ENCODE measurements around the gene TMEM271.

Gene TMEM271

DNA sequence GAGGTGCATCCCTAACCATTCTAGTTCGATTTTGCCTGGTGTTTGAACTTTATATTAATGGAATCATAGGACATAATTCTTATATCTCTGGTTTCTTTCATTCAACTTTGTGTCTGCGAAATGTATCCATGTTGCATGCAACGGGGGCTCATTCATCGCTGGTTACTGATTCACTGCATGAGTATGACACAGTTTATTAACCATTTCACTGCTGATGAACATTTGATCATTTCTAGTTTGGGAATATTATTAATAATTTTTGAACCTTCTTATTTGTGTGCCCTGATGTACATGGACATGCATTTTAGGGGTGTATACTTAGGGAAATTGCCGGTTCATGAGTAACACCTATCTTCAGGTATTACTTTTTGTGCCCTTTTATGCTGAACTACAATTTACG, 5.1 kb upstream of the TMEM271 start:
- DNase-seq (ENCODE audit: low spot score), result no peak

DNA sequence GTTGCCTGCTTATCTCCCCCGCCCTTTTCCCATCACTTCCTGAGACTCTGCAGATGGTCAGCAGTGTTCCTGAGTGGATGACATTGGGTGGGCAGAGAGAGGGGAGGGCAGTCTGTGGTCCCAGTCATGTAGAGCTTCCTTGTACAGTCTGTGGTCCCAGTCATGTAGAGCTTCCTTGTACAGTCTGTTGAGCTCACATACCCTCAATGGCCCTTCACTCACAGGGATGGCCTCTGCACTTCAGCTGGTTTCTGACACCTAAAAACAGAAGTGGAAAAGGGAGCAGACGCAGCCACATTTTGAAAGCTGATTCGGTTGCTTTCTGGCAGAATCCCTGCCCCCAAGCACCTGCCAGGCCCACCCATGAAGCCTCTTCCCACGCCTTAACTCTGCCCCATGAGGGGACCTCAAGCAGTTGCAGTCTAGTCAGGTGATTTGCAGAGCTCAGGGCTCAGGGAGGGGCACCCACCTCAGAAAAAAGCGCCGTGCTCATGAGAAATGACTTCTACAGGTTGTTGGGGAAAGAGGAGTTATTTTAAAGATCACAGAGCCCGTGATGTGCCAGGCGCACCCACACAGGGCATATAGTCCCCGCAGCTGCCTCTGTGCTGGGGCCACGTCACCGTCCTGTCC, 3.6 kb upstream of the TMEM271 start:
- no peak for DNase-seq (ENCODE audit: low spot score)

DNA sequence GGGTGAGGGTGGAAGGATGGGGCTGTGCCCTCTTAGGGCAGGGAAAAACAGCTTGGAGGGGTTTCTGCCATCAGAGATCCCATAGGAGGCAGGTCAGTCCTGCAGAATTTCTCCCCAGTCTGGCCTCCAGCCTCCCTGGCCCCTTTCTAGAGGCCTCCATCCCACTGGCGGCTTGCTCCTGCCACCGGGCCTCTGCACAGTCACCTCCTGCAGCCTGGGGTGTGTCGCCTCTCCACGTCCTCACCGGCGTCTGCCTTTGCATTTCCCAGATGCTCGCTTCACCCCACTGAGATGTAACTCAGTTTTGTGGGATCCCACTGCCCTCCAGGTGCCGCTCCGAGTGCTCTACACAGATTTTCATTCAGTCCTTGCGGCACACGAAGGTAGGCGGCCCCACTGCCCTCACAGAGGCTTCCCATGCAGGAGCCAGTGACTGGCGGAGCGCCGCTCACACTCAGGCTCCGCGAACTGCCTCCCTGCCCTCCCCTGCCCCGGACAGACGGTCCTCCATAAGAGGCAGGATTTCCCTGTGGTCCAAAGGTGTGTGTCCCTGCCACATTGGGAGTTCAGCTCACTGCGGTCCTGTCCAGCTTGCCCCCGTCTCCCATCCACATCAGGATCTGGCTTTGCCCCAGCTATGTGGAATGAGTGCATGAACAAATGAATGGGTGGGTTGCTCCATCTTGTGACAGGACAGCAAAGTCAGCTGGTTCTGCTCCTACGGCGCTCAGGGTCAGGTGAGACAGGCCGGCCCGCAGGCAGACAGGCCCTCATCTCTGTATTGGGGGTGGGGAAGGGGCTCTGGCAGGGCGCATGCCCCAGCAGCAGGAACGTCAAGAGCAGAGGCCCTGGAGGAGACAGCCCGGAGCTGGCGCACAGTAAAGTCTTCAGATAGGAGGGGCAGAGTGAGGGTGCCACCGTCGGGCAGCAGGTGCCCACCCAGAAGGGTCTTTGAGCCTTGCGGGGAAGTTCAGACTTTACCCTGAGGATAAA, 2.7 kb upstream of the TMEM271 start:
- no peak for DNase-seq (ENCODE audit: low spot score)

DNA sequence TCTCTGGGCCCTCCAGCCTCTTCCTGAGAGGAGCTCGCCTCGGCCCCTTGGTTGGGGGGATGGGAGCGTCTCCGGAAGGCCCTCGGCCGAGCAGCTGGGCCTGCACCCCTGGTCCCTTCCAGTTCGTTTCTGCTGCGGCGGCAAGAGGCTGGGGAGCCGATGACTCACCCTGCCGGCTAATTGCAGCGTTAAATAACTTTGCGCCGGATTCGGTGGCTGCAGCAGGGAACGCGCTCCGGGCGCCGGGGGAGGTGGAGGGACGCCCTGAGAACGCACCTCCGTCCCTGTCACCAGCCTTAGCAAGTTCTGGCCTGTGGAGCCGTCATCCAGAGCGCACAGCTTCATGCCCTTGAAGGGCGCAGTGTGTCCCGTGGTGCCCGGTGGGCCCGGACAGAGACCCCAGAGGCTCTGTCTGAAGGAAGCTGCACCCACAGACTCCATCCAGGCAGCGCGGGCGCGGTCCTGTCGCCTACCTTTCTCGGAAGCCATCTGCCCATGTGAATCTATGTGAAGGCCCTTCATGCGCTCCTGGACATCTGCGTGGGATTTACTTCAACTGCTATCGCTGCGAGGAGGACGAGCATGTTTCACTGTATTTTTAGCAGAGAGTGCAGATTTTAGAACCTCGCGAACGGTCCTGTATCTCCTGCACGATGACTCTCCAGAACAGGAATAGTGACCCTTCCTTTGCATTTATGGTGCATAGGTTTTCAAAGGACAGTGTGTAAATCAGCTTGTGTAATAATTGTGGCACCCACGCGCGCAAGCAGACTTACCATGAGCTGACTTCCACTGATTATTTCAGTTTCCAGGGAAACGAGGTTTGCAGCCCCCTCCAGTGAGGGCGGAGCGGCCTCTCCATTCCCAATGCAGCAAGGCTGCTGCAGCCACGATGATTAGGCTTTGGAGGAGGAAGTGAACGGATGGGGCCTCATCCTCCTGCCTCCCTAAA, 1.7 kb upstream of the TMEM271 start:
- no peak for DNase-seq (ENCODE audit: low spot score)

DNA sequence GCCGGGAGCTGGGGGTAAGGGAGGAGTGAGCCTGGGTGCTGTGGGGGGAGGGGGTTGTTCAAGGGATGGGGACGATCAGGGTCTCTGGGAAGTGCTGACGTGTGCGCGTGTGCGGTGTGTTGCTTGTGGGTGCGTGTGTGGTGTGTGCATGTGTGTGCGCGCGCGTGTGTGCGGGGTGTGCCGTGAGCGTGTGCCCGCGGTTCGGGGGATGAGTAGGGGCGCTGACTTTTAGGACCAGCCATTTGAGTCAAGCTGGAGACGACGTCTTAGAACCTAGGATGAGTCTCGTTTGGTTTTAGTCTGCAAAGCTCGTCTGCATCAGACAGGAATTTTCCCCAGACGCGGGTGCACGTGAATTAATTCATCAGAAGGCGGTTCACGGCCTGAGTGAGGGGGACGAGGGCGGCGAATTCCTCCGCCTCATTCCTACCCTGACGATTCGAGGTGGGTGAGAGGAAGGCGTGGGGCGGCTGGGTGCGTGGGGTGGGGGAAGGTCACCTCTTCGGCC, 950 bp upstream of the TMEM271 start:
- DNase-seq (ENCODE audit: low spot score), result no peak

DNA sequence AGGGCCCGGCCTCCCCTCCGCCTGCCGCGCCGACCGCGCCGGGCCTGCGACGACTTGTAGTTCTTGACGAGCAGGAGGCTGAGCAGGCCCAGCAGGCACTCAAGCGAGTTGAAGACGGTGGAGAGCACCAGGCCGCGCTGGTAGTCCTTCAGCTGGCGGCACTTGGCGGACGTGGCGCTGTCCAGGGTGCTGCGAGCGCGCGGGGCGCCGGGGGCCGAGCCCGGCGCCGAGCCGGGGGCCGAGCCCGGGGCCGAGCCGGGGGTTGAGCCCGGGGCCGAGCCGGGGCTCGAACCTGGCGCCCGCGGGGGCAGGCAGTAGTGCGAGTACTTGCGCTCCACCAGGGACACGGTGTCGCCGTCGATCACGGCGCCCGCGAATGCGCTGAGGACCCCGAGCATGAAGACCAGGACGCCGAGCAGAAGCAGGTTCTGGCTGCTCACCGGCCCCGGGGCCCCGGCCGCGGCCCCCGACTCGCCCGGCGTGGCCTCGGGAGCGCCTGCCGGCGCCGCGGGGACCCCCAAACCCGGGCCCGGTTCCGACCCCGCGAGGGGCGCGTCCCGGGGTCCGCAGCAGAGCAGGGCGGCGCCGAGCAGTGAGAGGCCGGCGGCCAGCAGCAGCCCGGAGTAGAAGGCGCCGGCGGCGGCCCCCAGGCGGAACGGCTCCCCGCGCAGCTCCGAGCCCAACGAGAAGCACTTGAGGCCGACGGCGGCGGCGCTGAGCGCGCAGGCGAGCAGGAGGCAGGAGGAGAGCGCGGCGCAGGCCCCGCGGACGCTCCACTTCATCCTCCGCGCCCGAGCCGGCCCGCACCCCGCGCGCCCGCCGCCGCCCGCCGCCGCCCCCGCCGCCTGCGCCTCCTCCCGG, 584 bp downstream of the TMEM271 start:
- no peak for DNase-seq (ENCODE audit: low spot score)

DNA sequence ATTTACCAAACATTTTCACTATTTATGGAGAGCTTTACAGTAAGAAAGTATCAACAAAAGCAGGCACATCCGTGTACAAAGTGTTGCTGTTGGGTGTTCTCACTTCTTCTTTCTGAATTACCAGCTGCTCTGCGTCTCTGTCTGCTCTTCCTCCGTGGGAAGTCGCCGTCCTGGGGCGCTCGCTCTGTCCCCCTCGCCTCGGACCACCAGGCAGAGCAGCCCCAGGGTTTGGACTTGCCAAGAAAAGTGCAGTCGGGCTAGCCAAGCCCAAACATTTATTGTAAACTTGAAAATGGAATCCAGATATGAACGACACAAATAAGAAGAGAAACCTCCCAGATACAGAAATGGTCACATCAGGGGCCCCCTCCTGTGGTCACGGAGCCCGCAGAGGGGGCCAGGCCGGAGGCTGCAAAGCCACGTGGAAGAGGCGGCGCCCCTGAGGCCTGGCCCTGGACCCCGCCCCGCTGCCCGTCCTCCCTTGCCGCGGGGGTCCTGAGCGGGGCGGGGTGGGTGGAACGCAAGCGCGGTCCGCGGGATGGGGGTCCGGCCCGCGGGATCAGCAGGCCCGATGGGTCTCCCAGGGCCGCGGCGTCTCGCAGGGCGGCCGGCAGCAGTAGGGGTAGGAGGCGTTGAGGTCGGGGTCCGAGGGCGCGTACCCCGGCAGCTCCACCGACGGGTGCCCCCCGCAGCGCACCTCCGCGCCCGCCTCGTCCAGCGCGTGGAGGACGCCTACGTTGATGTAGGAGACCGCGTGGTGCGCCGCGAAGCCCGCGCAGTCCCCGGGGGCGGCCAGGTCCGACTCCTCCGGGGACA, 1.5 kb downstream of the TMEM271 start:
- no peak for DNase-seq (ENCODE audit: low spot score)

DNA sequence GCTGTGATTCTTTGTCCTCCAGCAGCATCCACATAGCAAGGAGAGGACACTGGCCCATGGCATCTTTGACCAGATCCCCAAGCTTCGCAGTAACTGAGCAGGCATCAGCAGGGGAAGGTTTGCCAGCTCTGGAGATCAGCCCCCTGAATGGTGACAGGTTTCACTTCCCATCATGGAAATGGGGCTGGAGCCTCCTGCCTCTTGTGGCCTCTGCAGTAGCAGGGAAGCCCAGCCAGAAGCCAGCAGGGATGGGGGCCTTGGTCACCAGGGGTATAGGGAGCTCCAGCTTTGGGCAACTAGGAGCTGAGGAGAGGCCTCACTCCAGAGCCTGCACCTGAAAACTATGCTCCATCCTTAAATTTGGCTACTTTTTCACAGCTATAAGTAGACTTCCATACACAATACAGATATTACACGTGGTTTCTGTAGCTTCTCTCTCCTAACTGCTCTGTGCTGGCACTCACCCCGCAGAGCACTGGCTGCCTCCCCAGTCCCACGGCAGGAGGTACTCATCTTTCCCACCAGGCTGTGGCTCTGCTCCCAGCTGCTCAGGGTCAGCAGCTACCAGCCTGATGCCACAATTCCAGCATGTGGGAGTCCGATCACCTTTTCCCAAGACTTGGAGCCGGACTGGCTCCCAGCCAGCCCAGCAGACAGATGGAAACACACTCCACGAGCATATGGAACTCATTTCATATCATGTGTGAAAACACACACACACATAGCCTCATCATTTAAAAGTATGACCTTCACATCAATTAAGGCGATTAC, 2.8 kb downstream of the TMEM271 start:
- DNase-seq (ENCODE audit: low spot score), result no peak

DNA sequence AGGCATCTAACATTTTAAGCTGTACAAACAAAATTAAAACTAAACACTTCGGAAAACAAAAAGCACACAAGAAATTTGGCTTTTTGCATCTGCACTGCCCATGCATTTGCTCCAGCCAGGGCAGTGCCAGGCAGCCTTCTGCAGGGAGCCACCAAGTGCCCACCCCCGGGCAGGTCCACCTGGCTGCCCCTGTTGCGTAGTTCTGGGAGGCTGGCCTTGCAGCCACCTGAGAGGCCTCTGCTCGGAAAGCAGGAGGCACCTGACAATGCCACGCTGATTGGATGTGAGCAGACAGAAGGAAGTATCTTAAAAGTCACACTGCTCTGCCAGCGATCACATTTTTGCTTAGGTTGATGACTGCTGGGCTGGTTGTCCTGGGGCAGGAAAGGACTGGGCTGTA, 3.5 kb downstream of the TMEM271 start:
- no peak for DNase-seq (ENCODE audit: low spot score)

DNA sequence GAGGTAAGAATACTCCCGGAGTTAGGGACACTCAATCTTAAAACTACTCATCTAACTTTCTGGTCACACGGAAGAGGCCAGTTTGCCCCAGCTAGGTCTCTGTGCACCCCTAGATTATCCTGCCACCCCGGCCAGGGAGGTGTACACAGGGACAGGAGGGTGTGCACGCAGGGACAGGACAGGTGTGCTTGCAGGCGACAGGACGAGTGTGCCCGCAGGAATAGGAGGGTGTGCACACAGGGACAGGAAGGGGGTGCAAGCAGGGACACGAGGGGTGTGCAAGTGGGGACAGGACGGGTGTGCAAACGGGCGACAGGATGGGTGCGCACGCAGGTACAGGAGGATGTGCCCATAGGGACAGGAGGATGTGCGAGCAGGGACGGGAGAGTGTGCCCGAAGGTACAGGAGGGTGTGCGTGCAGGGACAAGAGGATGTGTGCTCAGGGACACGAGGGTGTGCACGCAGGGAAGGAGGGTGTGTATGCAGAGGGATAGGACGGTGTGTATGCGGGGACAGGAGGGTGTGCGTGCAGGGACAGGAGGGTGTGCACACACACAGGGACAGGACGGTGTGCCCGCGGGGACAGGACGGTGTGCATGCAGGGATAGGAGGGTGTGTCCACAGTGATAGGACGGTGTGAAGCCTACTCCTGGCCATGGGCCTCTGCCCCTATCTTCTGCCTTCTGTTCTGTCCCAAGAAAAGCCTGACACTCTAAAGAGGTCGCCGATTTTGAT, 4.1 kb downstream of the TMEM271 start:
- DNase-seq (ENCODE audit: low spot score), result no peak

DNA sequence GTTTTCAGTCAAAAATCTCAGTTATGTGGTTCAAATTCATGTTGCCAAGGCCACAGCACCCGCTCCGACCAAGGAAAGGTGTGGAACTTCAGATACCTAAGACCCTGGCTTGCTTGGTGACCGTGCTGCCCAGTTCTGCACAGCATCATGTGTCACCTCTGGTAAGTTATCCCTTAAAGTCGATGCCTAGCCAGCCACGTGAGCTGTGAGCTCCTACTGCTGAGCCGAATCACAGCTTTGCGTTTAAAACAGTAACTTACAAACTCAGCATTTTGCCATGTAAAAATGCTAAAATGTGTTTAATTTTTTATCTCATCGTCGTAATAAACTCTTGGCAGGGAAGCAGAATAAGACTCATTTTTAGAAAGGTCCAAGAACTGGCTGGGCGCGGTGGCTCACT, 5.3 kb downstream of the TMEM271 start:
- no peak for DNase-seq (ENCODE audit: low spot score)

DNA sequence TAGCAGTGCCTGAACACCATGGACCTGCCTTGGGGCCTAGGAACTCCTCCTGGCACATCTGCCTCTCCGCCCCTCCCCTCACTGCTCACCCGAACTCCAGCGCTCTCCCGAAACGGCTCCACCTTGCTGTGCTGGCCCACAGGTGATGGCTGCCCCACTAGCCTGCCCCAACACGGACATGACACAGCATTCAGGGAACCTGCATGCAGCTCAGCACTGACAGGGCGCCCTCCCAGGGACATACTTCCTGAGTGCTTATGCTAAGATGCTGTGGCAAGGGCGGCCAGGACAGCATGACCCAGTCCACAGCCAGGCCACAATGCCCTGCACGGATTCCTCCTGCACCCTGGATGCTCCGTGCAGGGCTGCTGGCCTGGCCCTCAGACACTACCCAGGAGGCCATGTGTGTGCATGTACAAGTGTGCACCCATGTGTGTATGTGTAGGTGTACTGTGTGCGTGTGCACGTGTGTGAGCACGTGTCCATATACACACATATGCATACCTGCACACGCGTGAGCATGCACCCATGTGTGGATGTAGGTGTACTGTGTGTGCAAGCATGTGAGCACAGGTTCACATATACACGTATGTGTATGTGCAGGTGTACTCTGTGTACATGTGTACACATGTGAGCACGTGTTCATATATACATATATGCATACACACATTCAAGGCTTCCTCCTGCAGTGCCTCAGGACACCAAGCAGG, 6.0 kb downstream of the TMEM271 start:
- no peak for DNase-seq (ENCODE audit: low spot score)

DNA sequence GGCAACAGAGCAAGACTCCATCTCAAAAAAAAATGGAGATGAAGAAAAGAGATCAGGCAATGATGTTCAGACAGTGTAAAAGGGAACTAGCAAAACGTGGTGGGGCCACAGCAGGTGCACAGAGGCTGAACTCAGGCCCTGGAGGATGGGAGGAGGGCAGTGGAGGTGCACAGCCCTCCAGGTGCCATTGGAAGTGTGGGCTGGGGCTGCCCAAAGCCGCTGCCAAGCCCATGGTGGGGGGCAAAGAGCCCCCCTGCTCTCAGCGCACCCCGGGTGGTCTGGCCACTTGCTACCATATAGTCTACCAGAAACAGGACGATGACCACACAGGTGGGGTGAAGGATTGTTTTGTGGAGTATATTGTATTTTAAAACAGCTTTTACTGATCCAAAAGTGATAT, 7.1 kb downstream of the TMEM271 start:
- DNase-seq (ENCODE audit: low spot score), result no peak

DNA sequence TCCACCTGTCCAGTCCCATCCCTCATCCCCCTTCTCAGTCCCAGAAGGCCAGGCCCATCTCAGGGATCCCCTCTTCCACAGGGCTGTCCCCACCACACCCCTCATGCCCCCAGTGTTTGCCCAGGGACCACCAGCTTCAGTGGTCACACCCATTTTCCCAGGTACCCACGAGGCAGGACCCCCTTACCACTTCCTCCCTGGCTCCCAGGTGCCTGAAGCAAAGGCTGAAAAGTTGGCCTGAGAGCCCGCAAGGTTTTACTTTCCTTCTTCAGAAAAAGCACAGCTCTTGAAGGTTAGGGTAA, 7.8 kb downstream of the TMEM271 start:
- DNase-seq (ENCODE audit: low spot score), result no peak

DNA sequence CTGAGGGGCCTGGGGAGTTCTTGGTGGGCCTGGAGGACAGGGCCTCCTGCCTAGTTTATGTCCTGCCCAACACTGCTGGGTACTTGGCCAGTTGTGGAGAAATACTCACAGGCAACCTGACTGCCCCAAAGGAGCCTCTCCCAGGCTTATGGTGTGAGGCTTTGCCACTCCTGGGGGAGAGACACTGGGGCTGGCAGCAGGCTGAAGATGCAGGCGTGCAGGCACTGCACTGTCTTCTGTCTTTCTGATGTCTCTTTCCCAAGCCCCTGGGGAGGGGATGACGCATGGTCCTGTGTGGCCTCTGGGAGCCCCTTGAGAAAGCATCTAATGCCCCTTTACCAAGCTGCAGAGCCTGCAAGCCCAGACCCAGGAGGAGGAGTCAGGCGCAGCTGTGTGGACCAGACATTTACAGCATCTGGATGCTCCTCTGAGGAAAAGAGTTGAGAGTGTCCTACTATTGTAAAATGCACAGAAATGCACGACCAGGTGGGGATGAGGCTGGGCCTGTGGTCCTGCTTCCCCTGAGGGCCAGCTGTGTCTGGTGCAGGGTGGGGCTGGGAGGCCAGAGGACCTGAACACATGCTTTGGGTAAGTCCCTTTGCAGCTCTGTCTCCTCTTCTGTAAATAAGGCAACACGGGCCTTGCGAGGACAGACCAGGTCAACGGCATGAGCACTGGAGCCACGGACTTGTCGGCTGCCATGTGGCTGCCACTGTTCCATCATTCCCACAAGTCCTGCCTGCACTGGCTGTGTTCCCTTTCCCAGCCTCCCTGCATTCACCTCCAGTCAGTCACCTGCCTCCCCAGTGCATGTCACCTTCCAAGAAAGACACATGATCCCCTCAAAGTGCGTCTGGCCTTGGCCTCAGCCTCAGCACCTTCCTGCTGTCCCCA, 8.4 kb downstream of the TMEM271 start:
- no peak for DNase-seq (ENCODE audit: low spot score)

DNA sequence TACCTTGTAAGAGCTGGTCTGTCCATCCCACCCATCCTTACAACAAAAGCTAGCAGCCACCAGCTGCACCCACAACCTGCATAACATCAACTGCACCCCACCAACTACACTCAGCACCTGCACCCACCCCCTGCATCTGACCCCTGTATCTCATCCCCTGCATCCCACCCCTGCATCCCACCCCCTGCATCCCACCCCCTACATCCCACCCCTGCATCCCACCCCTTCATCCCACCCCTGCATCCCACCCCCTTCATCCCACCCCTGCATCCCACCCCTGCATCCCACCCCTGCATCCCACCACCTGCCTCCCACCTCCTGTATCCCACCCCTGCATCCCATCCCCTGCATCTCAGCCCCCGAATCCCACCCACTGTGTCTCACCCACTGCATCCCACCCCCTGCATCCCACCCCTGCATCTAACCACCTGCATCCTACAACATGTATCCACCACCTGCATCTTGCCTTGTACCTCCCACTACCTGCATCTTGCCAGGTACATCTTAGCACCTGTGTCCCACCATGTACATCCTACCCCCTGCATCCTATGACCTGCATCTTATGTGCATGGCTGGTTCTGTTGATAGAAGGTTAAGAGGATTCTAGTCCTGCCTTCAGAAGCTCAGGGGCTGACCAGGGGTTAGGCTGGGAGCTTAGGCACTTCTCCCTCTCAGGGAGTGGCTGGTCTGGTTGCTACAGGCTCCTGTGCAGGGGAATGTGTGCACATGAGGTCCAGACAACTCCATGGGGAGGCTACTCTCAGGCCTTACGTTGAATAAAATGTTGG, 9.4 kb downstream of the TMEM271 start:
- no peak for DNase-seq (ENCODE audit: low spot score)
